ENCODE results near the gene RAPGEF1.
A peak's percentile ranks its signal among the peaks of the same experiment; 100 is the strongest.

The RAPGEF1 gene

GRCh38 chr9:131610231-131610761 lies 129.6 kb downstream of the RAPGEF1 start:
- H3K27ac ChIP-seq: peak overlapping the region; percentile 95
- DNase-seq (ENCODE audit: low spot score): no peak
- POLR2A ChIA-PET (ENCODE audit: low non-redundant PET): no interaction called here
- CTCF ChIA-PET: interaction anchor here (0.6 to 1.0 kb wide), 2 partner anchors 130 to 149 kb away, joined by 3 to 4 read pairs; no protein-coding TSS in a partner anchor
- TF ChIP-seq CTCF (conservative IDR thresholded peaks at IDR 0.05; ENCODE audit: low read depth): no peak

- H3K27ac ChIP-seq: peak overlapping the region; percentile 95
- DNase-seq (ENCODE audit: low spot score): peak; percentile 82
- CTCF ChIA-PET: interaction anchor here (0.6 to 2.1 kb wide), 3 partner anchors 18 to 130 kb away, joined by 5 to 14 read pairs (median 9); partner anchors contain the start of gene RAPGEF1
- TF ChIP-seq CTCF (conservative IDR thresholded peaks at IDR 0.05; ENCODE audit: low read depth): no peak
- POLR2A ChIA-PET (ENCODE audit: low non-redundant PET): no interaction called here
Measured at GRCh38 chr9:131609099-131609830, 130.6 kb downstream of the RAPGEF1 start.

- H3K27ac ChIP-seq: peak overlapping the region; percentile 95
- TF ChIP-seq CTCF (conservative IDR thresholded peaks at IDR 0.05; ENCODE audit: low read depth): no peak
- CTCF ChIA-PET: interaction anchor here (0.6 to 3.0 kb wide), 5 partner anchors 10 to 140 kb away, joined by 3 to 14 read pairs (median 5); partner anchors contain the start of gene RAPGEF1
- DNase-seq (ENCODE audit: low spot score): peak; percentile 98
- POLR2A ChIA-PET (ENCODE audit: low non-redundant PET): no interaction called here
Measured at GRCh38 chr9:131608493-131609037, 131.3 kb downstream of the RAPGEF1 start.

- peak overlapping the region; percentile 95 for H3K27ac ChIP-seq
- no peak for TF ChIP-seq CTCF (conservative IDR thresholded peaks at IDR 0.05; ENCODE audit: low read depth)
- ChIA-PET POLR2A (ENCODE audit: low non-redundant PET) (no interaction called here), CTCF (interaction anchor here (1.0 to 3.0 kb wide), 2 partner anchors 10 to 16 kb away, joined by 3 to 12 read pairs; no protein-coding TSS in a partner anchor)
- DNase-seq (ENCODE audit: low spot score): no peak
Measured at GRCh38 chr9:131607591-131607990, 132.3 kb downstream of the RAPGEF1 start.

GRCh38 chr9:131606896-131607567 lies 132.8 kb downstream of the RAPGEF1 start:
- no peak for DNase-seq (ENCODE audit: low spot score)
- ChIA-PET CTCF (interaction anchor here (0.6 to 3.0 kb wide), 3 partner anchors 16 to 623 kb away, joined by 3 to 12 read pairs (median 3); no protein-coding TSS in a partner anchor), POLR2A (ENCODE audit: low non-redundant PET) (no interaction called here)
- no peak for TF ChIP-seq CTCF (conservative IDR thresholded peaks at IDR 0.05; ENCODE audit: low read depth)
- peak overlapping the region; percentile 95 for H3K27ac ChIP-seq

All from RWPE1 (cell line).